GOT3 (cell line): ENCODE data around the gene EFCAB12.
A peak's percentile ranks its signal among the peaks of the same experiment; 100 is the strongest.

Experiments used
- DNase-seq: peaks from one replicate; lab custom pipeline; 2025; ENCODE audit warnings: mixed read lengths; lab: John Stamatoyannopoulos, UW

The EFCAB12 gene

DNA sequence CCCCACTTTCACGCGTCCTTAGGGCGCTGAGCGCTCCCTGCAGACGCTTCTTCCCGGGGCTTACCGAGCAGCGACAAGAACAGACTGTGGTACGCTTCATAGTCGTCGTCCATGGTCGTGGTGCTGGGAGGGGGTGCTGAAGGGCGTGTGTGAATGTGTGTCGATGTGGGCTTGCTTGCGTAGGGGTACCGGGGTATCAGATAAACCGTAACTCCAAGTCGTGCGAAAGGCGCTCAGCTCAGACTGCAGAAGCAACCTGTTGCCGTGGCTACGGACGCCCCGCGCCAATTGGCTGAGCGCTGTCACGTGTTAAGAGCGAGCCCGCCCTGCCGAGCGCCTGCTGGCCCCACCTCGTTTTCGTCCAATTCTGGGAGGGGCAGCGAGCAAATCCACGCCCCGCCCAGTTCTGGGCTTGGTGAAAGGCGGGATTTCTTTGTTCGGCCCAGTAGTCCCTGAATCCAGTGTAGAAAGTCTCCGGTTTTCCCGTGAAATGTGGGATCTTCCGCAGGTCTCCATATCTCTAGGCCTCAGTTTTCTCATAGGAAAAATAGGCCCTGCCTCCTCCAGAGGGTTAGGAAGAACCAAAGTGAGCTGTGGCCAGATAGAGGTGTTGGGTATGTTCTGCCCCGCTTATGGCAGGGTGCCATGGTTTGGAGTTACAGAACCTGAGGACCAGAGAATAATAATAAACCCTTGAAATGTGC, at the start of gene EFCAB12:
TSS of gene EFCAB12 (minus strand) at position 261 of the 704 bp plus-strand sequence. CDS start at position 113, 148 bp downstream.
- peak; percentile 68 for DNase-seq

DNA sequence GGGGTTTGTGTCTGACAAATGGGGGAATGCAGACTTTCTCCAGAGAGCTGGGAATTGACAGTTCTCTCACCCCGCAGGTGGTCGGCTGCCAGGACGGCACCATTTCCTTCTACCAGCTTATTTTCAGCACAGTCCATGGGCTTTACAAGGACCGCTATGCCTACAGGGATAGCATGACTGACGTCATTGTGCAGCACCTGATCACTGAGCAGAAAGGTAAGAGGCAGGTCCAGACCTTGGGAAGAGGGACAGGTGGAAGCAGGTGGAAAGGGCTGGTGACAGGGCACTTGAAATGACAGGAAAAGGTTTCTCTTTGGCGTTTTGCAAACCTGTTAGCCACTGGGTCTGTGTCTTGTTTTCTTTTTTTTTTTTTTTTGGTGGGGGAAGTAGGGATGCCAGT, 48.1 kb upstream of the EFCAB12 start:
- no peak for DNase-seq

DNA sequence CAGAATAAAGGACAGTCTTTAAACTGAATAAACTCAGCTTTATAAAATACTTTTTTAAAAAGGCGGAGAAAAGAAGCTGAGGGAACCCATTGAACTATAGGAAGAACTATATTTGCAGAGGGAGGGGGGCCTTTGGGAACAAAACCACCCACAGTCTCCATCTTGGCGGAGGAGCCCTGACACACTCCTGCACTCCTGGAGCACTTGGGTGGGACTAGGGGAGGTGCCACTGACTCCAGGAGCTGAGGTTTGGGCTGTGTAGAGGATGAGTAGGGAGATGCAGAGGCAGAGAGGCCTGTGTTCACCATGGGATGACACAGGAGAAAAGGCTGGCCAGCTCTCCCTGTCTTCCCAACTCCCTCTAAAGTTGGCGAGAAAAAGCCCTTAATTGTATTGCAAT, 47.4 kb upstream of the EFCAB12 start:
- no peak for DNase-seq

DNA sequence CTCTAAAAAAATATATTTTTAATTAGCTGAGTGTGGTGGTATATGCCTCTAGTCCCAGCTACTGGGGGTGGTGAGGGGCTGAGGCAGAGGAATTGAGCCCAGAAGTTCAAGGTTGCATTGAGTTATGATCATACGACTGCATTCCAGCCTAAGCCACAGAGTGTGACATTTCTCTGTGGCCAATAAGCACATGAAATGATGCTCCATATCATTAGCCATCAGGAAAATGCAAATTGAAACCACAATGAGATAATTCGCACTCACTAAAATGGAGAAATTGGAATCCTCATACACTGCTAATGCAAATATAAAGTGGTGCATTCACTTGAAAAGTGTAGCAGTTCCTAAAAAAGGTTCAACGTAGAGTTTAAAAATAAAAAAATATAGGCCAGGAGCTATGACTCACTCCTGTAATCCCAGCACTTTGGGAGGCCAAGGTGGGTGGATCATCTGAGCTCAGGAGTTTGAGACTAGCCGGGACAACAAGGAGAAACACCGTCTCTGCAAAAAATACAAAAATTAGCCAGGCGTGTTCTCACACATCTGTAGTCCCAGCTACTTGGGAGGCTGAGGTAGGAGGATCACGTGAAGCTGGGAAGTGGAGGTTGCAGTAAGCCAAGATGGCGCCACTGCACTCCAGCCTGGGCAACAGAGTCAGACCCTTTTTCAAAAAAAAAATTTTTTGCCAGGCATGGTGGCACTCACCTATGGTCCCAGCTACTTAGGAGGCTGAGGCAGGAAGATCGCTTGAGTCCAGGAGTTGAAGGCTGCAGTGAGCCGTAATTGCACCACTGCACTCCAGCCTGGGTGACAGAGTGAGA, 46.8 kb upstream of the EFCAB12 start:
- DNase-seq: no peak

DNA sequence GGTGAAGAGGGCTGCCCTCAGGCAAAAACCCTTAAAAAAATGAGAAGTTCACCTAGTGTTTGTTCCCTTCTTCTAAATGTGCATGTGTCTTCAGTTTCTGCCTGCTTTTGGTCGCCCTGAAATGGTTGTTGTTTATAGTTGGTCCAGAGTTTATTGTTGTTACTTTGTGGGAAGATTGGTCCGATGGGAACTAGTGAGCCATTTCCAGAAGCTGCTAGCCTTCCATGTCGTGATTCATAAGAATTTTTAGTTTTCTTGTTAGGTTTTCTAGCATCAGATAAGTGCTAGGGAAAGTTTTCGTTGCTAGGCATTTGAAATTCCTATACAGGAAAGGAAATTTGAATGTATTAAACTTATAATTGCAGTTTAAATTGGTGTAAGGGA, 45.3 kb upstream of the EFCAB12 start:
- DNase-seq: no peak

DNA sequence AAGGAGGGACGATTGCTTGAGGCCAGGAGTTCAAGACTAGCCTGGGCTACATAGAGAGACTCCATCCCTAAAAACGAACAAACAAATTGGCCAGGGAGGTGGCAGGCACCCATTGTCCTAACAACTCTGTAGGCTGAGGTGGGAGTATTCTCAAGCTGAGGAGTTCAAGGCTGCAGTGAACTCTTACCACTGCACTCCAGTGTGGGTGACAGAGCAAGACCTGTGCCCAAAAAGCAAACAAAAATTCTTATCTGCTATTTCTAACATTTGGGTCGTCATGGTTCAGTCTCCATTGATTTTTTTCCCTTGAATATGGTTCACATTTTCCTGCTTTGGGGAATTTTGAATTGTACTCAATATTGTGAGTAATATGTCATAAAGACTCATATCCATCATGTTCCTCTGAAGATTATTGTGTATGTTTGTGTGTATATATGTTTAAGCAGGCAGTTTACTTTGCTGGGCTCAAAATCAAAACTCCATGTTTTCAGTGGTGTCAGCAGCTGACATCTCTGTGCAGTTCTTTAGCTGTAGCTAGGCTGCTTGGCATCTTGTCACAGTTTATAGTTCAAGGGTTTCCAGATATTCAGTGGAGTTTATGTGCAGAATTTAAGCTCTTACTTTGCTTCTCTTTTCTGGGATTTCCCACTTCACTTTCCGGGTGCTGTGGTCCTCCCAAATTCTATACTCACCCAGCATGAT, 44.8 kb upstream of the EFCAB12 start:
- no peak for DNase-seq

DNA sequence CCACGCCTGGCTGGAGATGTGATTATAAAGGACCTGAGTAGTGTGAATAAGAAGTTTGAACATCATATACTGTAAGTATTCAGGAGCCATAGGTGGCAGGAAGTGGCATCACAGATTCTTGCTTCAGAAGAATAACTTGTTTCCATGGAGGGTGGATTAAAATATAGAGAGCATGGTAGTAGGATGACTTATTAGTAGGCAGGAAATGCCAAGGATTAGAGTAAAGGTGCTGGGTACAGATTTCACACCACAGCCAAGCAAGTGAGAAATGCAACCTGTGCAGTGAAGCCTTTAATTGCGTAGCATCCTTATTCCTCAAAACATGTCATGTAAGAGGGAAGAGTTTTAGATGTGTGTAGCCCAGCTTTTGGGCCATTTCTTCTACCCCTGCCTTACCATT, 42.4 kb upstream of the EFCAB12 start:
- no peak for DNase-seq

DNA sequence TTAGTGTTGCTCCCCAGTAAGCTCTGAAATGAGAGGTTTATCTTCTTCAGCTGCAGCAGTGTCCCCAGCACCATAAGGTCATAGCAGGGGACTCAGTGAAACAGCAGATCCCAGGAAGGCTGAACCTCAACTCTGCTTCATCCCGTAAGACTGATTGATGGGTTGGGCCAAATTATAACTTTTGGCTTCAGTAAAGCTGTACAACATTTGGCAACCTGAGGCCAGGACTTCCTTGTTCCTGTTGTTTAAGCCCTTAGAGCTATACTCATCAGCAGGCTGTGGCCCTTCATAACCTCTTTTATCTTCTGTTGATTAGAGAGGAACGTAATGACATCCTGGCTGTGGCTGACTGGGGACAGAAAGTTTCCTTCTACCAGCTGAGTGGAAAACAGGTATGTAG, 40.6 kb upstream of the EFCAB12 start:
- DNase-seq: no peak

DNA sequence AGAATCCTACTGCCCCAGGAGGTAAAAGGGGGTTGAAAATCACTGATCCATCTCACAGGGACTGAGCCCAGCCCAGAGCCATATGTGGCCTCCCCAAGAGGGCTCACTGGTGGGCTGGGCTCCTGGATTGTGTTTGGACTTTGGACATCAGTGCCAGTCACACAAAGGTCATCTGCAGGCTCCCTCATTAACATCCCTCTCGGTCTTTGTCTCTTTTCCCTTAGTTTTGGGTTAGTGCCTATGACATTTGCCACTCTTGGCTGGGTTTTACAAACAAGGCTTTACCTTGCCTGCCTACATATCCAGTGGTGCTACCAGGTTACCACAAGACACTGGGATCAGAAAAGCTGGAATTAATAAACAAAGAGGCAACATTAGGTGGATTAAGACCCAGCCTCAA, 39.5 kb upstream of the EFCAB12 start:
- no peak for DNase-seq

DNA sequence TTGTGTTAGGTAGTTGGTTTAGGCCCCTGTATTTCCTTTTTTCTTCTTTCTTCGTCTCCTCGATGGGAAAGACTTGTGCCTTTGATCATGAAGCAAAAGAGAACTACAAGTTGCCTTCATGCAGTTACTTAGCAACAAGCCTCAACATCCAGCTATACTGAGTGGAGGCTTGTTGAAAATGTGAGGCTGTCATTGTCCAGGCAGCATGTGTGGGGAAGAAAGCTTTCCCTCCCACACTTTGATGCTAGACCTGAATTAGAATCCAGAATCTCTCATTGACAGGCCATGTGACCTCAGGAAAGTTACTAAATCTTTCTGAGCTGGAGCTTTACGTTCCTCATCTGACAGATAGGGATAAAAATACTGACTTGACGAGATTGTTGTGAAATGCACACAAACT, 35.3 kb upstream of the EFCAB12 start:
- DNase-seq: no peak

DNA sequence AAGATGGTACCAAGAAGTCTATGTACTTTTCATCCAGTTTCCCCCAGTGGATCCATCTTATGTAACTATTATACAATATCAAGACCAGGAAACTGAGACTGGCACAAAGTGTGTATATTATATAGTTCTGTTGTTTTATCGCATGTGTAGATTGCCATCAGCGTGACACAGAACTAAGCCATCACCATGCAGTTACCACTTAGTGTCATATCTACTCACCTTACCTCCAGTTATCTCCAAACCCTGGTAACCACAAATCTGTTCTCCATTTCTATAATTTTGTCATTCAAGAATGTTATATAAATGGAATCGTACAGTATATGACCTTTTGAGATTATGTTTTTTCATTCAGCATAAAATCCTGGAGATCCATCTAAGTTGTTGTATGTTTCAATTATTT, 34.7 kb upstream of the EFCAB12 start:
- DNase-seq: no peak

DNA sequence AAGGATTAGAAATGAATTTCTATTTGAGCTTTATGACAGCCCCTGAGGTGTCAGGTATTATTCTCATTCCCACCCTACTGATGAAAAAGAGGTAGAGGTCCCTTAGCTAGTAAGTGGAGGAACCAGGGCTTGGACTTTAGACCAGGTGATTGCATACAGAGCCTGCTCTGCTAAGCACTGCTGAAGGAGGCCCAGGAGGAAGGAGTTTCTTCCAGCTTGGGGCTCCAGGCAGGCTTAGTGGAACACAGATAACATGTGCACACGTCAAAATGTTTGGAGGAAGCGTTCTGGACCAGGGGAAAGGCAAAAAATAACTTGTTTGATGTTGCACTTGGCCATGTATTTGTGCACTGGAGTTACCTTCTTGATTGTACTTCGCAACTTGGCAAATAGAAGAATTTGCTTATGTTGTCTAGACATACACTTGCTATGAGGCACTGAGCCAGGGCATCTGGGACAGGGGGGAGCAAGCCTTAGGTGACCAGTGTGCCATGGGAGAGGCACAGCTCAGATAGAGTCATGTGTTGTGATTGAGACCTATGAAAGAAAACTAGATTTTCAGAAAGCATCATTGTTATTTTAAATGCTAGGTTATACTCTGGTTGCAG, 34.0 kb upstream of the EFCAB12 start:
- DNase-seq: no peak

DNA sequence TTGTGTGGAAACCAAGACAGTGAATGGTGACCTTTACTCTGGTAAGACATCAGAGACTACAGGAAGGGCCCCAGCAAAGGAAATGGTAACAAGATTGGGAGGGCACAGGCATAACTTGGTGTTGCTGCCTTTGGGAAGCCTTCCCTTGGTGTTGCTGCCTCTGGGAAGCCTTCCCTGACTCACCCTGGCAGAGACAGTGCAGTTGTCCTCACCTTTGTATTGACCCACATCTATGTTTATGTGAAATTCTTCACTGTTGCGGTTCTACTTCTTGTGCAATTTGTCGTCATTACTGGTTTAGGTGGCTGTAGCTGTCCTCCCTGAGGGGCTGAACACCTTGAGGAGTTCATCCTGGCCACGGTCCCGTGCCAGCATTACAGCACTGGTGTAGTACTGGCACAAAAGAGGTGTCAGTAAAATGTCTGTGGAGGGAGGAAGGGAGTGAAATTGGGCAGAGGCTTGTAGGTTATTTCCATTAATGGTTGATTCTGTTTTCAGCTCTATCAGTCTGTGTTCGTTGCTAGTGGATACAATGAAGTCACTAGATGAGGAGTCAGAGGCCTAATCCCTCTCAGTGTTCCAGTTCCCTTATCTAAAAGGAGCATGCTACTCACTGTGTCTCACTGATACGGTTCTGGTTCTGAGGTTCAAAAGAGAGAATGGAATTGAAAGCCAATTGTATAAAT, 33.2 kb upstream of the EFCAB12 start:
- DNase-seq: no peak

DNA sequence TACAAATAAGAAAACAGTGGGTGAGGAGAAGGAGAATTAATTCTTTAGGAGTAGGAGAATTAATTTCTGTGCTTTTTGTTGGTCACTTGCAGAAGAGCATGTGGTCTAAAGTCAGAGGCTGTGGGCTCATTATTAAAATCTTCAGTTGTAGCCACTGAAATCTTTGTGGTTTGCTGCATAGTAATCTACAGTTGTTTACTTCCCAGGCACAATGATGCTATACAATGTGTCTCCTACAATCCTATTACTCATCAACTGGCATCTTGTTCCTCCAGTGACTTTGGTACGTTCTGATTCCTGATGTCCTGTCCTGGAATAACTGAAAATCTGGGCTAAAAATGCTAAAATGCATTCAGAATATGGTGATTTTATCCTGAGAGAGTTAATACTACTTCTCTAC, 32.6 kb upstream of the EFCAB12 start:
- DNase-seq: no peak

DNA sequence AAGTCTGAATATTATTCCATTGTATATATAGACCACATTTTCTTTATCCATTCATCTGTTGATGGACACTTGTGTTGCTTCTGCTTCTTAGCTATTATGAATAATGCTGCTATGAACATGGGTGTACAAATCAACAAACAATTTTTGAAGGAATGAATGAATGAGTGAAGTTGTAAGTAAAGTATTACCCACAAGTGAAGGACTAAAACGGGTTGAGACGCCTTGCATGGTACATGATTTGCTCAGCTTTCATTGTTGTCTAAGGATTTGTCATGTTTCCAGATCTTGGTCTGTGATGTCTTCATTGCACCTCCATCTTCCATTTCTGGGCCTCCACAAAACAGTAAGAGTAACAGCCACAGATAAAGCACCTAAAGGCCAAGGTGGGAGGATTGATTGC, 32.1 kb upstream of the EFCAB12 start:
- no peak for DNase-seq

DNA sequence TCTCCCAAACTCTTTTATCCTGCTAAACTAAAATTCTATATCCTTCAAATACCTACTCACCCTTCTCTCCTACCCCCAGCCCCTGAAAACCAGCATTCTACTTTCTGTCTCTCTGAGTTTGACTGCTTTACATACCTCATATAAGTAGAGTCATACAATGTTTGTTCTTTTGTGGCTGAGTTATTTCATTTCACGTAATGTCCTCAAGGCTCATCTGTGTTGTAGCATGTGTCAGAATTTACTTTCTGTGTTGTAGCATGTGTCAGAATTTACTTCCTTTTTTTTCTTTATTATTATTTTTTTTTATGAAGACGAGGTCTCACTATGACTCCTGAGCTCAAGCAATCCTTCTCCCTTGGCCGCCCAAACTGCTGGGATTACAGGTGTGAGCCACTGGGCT, 31.7 kb upstream of the EFCAB12 start:
- DNase-seq: no peak

DNA sequence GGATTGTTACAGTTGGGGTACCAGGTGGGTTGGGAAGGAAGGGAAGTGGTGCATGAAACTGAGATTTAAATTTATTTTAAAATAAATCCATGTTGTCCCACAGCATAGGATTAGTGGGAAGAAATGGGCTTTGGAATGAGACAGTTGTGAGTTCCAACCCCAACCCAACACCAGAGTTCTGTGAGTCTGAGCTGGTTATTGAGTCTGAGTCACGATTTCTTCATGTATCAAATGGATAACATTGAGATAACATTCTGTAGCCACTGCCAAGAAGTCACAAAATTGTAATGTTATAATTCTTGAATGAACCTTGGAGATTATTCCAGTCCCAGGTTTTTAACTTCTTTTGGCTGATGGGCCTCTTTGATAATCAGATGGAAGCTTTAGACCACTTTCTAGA, 25.3 kb upstream of the EFCAB12 start:
- DNase-seq: no peak

DNA sequence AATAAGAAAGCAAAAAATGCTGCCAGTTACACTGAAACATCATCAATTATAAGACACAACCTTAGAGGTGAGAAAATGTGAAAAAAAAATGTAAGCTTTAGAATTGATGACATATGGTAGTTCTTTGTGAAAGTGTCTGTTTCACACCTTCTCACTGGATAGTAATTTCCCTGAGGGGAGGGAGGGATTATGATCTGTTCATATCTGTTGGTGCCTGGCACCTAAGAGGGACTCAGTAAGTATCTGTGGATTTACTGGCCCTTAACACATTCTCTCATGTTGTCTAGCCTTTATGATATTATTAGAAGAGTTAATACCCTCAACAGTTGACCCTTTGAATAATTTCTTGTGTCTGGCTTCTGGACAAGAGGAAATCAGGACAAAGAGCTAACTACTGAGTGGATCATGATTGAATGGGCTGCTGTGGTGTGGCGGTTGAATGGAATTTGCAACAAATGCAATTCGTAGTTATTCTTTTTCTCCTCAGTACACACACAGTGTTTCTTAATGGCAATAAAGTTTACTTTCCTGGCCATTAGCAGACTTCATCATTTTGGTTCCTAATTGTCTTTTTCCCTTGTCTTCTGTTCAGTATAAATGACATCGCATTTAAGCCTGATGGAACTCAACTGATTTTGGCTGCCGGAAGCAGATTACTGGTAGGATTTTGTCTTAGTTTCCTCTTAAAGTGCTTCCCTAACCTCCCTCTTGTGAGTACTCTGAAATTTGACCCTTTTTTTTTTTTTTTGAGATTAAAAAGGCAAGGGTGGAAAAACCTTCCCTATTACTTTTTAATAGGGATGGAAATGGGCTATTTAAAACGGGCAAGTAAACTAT, 21.1 kb upstream of the EFCAB12 start:
- no peak for DNase-seq

DNA sequence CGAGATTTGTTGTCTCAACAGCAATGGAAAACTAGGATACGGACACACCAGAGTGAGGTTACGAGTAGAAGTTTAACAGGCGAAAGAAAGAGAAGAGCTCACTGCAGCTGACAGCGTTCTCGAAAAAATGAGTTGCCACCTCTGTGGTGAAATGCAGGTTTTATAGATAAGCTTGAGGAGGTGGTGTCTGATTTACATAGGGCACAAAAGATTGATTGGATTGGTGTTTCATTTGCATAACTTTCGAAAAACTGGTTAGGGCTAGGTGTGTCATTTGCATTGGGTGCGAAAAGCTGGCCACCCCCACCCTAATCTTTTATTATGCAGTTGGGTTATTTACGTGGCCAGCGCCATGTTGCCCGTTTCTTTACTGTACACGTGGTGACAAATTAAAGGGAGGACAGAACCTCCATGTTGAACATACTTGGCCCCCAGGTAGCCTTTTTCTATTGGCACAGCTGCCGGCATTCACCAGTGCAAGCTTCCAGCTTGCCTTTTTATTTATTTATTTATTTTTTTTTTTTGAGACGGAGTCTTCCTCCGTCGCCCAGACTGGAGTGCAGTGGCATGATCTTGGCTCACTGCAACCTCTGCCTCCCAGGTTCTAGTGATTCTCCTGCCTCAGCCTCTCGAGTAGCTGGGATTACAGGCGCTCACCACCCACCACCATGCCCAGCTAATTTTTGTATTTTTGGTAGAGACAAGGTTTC, 19.9 kb upstream of the EFCAB12 start:
- DNase-seq: no peak

DNA sequence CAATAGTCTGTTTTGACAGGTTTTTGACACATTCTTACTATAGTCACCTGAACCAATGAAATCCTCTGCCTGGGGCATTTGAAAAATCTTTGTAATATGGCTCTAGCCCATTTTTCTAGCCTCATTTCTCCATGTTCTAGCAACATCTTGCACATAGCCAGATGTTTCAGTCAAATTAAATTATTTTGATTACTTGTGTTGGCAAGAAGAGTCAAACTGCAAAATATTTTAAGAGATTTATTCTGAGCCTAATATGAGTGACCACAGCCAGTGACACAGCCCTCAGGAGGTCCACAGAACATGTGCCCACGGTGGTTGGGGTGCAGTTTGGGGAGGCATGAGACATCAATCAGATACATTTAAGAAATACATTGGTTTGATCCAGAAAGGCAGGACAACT, 18.5 kb upstream of the EFCAB12 start:
- no peak for DNase-seq
